GM15510 (cell line): ENCODE measurements around the gene TLK2.

ENCODE experiments used
- POLR2A ChIP-seq: IDR thresholded peaks from 3 replicates; pipeline ENCODE4 v1.6.1; 2011; ENCODE audit warnings: borderline replicate concordance; ENCODE audit not compliant: insufficient read length; ENCODE audit errors: extremely low read depth

TLK2 gene

DNA sequence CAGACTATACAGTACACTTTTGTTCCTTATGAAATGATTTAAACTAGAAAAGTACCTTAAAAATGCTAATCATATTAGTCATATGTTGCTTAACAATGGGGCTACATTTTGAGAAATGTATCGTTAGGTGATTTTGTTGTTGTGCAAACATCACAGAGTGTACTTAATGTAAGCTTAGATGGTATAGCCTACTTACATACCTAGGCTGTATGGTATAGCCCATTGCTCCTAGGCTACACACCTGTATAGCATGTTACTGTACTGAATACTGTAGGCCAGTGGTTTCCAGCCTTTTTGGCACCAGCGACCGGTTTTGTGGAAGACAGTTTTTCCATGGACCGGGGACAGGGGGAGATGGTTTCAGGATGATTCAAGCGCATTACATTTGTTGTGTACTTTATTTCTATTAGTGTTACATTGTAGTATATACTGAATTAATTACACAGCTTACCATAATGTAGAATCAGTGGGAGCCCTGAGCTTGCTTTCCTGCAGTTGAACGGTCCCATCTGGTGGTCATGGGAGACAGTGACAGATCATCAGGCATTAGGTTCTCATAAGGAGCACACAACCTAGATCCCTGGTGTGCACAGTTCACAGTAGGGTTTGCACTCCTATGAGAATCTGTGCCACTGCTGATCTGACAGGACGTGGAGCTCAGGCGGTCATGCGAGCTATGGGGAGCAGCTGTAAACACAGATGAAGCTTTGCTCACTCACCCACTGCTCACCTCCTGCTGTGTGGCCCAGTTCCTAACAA lies 113.9 kb downstream of the TLK2 start:
- TF ChIP-seq POLR2A, result no peak

DNA sequence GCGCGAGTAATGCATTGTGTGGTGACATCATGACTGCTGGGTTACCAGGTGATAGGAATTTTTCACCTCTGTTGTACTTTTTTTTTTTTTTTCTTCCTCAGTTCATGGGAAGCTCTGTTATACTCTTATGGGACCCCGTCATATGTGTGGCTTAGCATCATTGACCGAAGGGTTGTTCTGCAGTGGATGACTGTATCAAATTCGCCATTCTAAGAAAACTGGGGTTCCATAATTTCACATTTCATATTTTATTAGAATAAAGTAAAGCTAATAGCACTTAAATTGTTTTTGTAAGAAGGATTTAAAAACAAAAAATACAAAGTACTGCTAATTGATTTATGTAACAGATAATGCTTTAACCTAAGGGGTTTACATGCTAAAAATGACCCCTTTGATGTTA lies 116.9 kb downstream of the TLK2 start:
- no peak for TF ChIP-seq POLR2A

DNA sequence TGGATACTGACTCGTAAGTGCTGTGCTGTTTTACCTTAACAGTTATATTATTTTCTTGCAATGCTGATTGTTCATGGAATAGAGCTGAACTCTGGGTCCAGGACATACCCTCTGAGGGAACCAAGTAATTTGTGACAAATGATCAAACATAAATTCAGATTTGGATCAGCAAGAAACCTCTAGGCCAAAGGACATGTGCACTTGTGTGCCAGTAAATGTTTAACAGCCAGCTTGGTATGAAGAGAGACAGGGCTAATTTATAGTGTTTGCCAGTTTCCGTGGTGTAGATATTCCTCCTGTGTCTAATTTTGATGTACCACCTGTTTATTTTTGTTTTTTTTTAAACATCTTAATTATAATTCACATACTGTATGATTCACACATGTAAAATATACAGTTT lies 118.0 kb downstream of the TLK2 start:
- no peak for TF ChIP-seq POLR2A

DNA sequence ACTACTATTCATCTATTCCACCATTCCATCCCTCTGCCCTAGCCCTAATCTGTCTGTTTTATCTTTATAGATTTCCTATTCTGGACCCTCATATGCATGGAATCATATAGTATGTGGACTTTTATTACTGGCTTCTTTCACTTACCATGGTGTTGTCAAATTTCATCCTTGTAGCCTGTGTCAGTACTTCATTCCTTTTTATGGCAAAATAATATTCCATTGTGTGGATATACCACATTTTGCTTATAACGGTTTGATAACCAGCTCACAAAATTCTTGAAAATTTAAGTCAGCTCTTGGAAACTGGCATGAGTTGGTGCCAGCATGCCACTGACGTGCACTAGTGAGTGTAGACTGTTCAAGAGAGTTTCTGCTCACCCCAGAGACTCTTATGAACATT lies 118.5 kb downstream of the TLK2 start:
- no peak for TF ChIP-seq POLR2A

DNA sequence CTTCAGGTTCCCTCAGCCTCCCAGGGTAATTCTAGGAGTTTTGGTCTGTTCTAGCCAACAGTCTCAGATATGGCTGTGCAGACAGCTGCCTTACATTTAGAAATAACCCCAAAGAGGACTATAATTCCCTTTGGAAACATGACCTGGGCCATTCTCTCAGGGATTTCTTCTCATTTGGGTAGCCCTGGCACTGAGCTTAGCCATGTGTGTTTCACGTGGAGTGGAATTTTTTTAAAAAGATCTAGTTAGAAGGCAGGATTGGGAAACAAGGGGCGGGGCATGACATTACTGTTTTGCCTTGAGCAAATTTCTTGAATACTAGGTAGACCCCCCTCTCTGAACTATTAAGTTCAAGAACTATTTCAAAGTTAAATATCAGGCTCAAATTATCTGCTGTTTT lies 119.3 kb downstream of the TLK2 start:
- no peak for TF ChIP-seq POLR2A

DNA sequence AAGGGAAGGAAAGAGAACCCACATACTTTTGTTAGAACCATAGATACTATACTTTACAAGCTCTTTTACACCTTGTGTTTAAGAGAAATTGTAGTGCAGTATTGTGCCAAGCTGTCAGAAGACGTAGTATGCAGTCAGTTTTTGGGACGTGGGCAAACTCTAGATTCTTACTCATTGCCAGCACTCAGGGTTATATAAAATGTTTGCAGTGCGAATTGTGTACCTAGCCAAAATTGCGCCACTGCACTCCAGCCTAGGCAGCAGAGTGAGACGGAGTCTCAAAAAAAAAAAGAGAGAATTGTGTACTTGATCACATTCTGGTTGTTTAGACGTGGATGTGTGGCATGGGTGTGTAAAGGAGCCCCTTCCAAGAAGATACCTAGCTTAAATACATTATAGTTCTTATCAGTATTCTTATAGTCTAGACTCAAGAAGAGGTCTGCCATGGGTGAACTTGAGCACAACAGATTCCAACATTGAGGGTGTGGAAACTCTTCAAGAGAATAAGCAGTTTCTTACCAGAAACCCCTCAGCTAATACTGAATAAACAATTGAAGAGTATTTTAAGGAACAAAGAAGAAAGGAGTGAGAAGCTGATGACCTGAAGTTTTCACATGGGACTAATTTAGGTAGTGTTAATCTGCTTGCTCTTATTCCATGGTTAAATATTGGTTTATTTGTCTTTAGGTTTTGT lies 121.5 kb downstream of the TLK2 start:
- no peak for TF ChIP-seq POLR2A

DNA sequence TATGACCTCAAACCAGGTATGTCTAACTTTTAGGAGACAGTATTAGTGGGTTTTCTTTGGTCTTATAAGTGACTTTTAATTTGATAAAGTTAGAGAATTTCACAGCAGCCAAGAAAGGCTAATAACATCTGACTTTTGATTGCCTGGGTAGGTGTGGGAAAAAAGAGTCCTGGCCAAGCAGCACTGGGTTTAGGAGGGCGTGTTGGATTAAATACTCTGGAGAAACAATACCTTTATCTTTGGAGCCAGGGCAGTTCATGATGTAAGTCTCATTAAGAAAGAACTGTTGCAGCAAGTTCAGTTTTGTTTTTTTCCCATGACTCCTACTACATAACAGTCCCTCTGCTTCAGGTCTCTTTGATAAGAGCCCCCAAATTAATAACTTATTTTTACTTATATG lies 122.2 kb downstream of the TLK2 start:
- no peak for TF ChIP-seq POLR2A

DNA sequence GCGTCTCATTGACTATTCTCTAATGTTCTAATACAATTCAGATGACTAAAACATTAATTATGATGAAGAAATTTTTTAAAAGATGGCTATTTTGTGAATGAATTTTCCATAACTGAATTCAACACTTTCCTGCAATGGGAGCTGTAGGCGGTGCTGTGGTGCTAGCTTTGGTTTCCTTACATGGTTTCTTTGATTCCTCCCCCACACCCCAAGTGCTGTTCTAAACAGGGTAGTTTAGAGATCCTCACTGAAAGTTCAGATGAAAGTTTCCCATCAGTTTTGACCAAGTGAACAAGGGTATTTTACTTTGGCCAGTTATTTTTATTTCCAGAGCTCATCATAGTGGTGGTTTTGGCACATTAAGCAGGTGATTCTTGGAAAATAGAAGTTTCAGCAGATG lies 122.8 kb downstream of the TLK2 start:
- TF ChIP-seq POLR2A, result no peak

DNA sequence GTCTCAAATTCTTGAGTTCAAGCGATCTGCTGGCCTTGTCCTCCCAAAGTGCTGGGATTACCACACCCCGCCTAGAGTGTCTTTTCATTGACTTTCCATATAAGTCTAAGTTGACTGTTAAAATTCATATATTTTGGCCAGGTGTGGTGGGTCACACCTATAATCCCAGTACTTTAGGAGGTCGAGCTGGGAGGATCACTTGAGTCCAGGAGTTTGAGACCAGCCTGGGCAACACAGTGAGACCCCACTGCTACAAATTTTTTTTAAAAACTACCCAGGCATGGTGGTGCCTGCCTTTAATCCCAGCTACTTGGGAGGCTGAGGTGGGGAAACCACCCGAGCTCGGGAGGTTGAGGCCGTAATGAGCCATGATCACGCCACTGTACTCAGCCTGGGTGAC lies 127.0 kb downstream of the TLK2 start:
- TF ChIP-seq POLR2A, result no peak

DNA sequence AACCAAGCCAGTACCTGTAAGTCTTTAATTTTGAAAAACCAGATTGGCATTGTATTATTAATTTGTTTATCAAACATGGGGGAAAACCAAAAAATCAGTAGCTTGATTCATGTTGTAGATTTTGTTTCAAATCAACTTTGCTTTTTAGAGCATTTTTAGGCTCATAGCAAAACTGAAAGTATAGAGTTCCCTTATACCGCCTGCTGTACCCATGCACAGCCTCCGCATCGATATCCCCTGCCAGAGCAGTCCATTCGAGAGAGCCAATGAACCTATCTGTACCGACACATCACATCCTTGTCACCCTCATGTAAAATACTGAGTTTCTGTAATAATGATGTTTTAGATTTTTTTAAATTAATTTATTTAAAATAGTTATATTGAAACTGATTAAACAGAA lies 132.7 kb downstream of the TLK2 start:
- no peak for TF ChIP-seq POLR2A

DNA sequence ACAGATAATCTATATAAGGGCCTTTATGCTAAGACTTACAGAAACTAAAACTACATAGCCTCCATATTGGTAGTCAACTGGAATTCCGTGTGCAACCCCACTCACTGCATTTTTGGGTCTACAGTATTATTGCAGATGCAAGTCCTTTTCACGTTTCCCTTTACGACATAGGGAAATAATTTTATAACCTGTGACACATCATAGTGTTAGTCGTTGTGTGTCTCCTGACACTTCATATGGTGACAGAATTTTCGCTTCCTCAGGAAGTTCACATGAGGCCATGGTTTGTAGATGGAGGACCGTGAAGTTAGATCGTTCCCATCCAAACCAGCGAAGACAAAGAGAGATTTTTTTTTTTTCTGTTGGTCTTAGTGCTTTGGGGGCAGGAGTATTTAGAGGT lies 133.1 kb downstream of the TLK2 start:
- TF ChIP-seq POLR2A, result no peak

DNA sequence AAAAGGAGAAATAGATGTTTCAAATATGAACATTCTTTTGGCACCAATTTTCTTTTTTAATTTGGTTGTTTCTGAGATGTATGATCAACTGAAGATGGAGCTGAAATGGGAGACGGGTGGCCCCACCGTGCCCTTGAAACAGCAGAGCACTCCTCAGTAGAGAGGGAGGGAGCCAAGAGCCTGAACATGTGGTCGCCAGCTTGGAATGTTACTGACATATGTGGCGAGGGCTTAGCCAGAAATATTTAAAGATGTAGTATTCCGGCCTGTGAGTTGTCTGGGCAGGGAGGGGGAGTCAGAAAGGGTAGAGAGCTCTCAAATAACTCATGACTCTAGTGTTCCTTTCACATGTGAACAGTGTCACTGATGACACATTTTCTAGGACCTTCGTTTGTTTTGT lies 135.5 kb downstream of the TLK2 start:
- TF ChIP-seq POLR2A, result no peak

DNA sequence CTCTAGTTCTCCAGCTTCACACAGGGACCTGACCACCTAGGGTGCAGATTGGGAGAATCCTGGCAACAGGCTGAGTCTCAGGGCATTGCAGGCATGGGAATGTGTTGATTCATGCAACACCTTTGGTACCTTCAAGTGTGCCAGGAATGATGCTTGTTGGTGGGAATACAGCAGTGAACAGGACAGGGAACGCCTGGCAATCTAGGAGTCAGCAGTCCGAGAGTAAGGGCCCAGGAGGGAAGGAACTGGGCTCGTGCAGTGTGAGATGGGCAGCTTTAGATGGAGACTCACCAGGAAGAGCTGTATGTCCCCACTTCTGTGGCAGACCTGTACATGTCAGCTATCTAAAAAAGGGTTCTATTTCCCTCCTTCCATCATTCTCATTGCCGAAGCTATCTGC lies 136.9 kb downstream of the TLK2 start:
- no peak for TF ChIP-seq POLR2A

DNA sequence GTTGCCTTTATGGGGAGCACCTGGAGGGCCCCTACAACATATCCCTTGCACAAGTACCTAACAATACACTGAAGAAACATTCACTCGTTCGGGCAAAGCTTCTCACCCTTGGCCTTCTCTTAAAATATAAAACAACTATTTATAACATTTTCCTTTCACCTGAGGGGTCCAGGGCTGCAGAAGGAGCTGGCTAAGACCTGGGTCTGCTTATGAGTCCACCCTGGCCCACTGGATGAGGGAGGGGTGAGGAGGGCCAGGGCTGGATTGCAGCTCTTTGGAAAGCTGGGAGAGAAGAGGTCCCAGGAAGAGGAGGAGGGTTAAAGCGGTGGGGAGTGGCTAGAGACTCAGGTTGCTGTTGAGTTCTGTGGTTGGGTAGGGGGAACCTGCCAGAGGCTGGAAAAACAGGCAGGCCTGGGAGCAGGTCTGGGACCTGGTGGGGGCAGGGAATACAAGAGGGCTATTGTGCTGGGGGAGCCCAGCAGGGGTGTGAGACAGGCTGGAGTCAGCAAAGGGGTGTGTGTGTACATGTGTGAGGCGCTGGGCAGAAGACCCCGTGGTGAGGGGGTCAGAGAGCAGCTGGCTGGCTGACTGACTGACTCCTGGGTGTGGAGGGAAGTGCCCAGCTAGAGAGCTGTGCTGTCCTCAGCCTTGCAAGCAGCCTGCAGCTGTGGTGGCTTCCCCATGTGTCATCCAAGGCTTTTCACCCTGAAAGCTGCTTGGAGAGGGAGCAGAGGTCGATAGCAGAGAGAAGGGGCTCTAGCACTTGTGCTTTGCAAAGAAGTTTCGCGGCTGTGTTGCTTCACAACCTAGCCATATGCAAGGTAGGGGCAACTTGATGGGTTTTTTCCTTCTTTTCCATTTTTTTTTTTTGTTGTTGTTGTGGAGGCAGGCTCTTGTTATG lies 138.6 kb downstream of the TLK2 start:
- TF ChIP-seq POLR2A, result no peak

DNA sequence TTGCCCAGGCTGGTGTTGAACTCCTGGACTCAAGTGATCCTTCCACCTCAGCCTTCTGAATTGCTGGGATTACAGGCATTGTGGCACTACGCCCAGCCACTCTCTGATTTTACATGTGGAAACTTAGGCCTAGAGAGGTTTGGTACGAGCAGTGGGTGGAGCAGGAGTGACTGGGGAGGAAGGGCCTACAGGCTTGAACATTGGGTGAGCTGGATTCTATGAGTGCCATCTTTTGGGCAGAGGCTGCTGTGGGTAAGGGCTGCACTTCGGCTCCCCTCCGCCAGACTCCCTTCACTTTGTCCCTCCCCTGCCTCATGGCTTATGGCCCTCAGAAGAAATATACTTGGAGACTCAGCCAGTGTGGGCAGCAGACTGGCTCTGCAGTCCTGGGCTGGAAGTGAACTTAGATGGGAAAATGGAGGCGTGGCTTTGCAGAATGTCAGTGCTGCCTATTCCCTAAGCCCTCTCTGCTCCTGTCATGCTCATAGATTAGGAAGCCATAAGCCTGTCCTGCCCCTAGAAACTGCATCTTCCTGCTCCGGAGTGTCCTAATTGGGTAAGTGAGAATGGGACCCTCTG lies 139.4 kb downstream of the TLK2 start:
- no peak for TF ChIP-seq POLR2A
